C4-2B (cell line): ENCODE results near the gene ANKRD31.

Experiments
- CTCF ChIP-seq: fragments of 450-650 bp; conservative IDR thresholded peaks from 2 replicates; pipeline ENCODE4 v1.5.1; 2017; ENCODE audit warnings: mild to moderate bottlenecking
- ZFX ChIP-seq: fragments of 450-650 bp; IDR thresholded peaks from 2 replicates; pipeline ENCODE4 v1.6.1; 2017

GRCh38 chr5:75078027-75078426 is 158.7 kb downstream of the ANKRD31 start:
- no peak for TF ChIP-seq CTCF
- no peak for TF ChIP-seq ZFX
